HepG2 (cell line): ENCODE results near the gene CTNND2. TPM values are rescaled to one million over a fixed set of nuclear protein-coding genes. Genes with fewer than 3 reads are reported as not detected.

Experiments used
- MEF2D ChIP-seq: sonication (generic); formaldehyde crosslinking; IDR thresholded peaks from 2 replicates; pipeline ENCODE4 v1.5.1; 2020; ENCODE audit warnings: mild to moderate bottlenecking, missing genetic modification reagents
- PCBP1 ChIP-seq: fragments of 200-400 bp; formaldehyde crosslinking; IDR thresholded peaks from 2 replicates; pipeline ENCODE4 v1.6.1; 2017; ENCODE audit warnings: mild to moderate bottlenecking, low read depth, low read length, borderline replicate concordance
- SETDB1 ChIP-seq: sonication (generic); formaldehyde crosslinking; IDR thresholded peaks from 2 replicates; pipeline ENCODE4 v1.5.1; 2020; ENCODE audit warnings: missing genetic modification reagents, mild to moderate bottlenecking, borderline replicate concordance
- SNAPC2 ChIP-seq: sonication (generic); formaldehyde crosslinking; IDR thresholded peaks from 2 replicates; pipeline ENCODE4 v1.8.1; 2022; ENCODE audit warnings: mild to moderate bottlenecking, missing genetic modification reagents
- SNRNP70 ChIP-seq: fragments of 200-400 bp; formaldehyde crosslinking; IDR thresholded peaks from 2 replicates; pipeline ENCODE4 v1.6.1; 2017; ENCODE audit warnings: mild to moderate bottlenecking, low read depth, low read length, moderate library complexity
- TARDBP ChIP-seq: sonication (generic); formaldehyde crosslinking; IDR thresholded peaks from 2 replicates; pipeline ENCODE4 v1.8.0; 2022; ENCODE audit warnings: mild to moderate bottlenecking, missing genetic modification reagents
- ZBTB7A ChIP-seq: sonication (generic); formaldehyde crosslinking; IDR thresholded peaks from 2 replicates; pipeline ENCODE4 v1.8.0; 2022; ENCODE audit warnings: mild to moderate bottlenecking, missing genetic modification reagents
- ZNF124 ChIP-seq: sonication (generic); formaldehyde crosslinking; IDR thresholded peaks from 2 replicates; pipeline ENCODE4 v1.4.0; 2020; ENCODE audit warnings: missing genetic modification reagents
- ZNF24 ChIP-seq: fragments of 450-650 bp; IDR thresholded peaks from 2 replicates; pipeline ENCODE4 v1.6.1; 2017; ENCODE audit warnings: antibody characterized with exemption, mild to moderate bottlenecking
- ZNF441 ChIP-seq: sonication (generic); formaldehyde crosslinking; IDR thresholded peaks from 2 replicates; pipeline ENCODE4 v1.7.0; 2021; ENCODE audit warnings: missing genetic modification reagents, borderline replicate concordance
- ZNF816 ChIP-seq: sonication (generic); formaldehyde crosslinking; IDR thresholded peaks from 2 replicates; pipeline ENCODE4 v1.8.0; 2022; ENCODE audit warnings: missing genetic modification reagents, mild to moderate bottlenecking, borderline replicate concordance
- ZNF850 ChIP-seq: sonication (generic); formaldehyde crosslinking; conservative IDR thresholded peaks from 2 replicates; pipeline ENCODE4 v1.9.0; 2021; ENCODE audit warnings: mild to moderate bottlenecking, missing genetic modification reagents
- polyA plus RNA-seq, 8 experiments: library from polyadenylated mRNA; depleted of rRNA in 3 of 8; stranded (reverse) in 7 of 8; unstranded in 1 of 8; fragments of >200 nt; fragmentation: Illumina TruSeq in 4 of 8; extraction: Trizol in 4 of 8; gene quantifications; 2 replicates each; pipeline versions ENCODE4 v1.2.1 to v1.2.3, GENCODE V29; 2011 to 2016; ENCODE audit warnings: low read depth in 4 of 8, missing spikeins in 1 of 8, mixed read lengths in 1 of 8; ENCODE audit not compliant: insufficient read depth in 1 of 8
- total RNA-seq, 5 experiments: library from RNA; depleted of rRNA; stranded (reverse); fragments of >200 nt; fragmentation: Illumina TruSeq; extraction: Trizol; gene quantifications; 2 replicates each; pipeline ENCODE4 v1.2.3, GENCODE V29; 2016; ENCODE audit warnings: low read depth in 1 of 5
- TF ChIP-seq, protein P1 (sequence below): sonication (generic); formaldehyde crosslinking; IDR thresholded peaks from 2 replicates; pipeline ENCODE4 v1.4.0; 2020; ENCODE audit warnings: missing genetic modification reagents
- TF ChIP-seq, protein P2 (sequence below): sonication (generic); formaldehyde crosslinking; IDR thresholded peaks from 2 replicates; pipeline ENCODE4 v1.4.0; 2020; ENCODE audit warnings: low read depth, mild to moderate bottlenecking, missing genetic modification reagents
- TF ChIP-seq, protein P3 (sequence below): sonication (generic); formaldehyde crosslinking; conservative IDR thresholded peaks from 2 replicates; pipeline ENCODE4 v1.8.1; 2023; ENCODE audit warnings: missing genetic modification reagents
- TF ChIP-seq, protein P4 (sequence below): sonication (generic); formaldehyde crosslinking; IDR thresholded peaks from 2 replicates; pipeline ENCODE4 v1.9.0; 2021; ENCODE audit warnings: missing genetic modification reagents, mild to moderate bottlenecking, borderline replicate concordance
- TF ChIP-seq, protein P5 (sequence below): sonication (generic); formaldehyde crosslinking; IDR thresholded peaks from 2 replicates; pipeline ENCODE4 v1.8.0; 2022; ENCODE audit warnings: mild to moderate bottlenecking, missing genetic modification reagents, borderline replicate concordance
- TF ChIP-seq, protein P6 (sequence below): sonication (generic); formaldehyde crosslinking; IDR thresholded peaks from 2 replicates; pipeline ENCODE4 v1.9.0; 2022; ENCODE audit warnings: missing genetic modification reagents, mild to moderate bottlenecking, borderline replicate concordance

The CTNND2 gene
- total and polyA plus RNA-seq, 2 of the 13 experiments (the other 11 are each of a cell fraction or from before 2014, with no cell fraction given): not detected

DNA sequence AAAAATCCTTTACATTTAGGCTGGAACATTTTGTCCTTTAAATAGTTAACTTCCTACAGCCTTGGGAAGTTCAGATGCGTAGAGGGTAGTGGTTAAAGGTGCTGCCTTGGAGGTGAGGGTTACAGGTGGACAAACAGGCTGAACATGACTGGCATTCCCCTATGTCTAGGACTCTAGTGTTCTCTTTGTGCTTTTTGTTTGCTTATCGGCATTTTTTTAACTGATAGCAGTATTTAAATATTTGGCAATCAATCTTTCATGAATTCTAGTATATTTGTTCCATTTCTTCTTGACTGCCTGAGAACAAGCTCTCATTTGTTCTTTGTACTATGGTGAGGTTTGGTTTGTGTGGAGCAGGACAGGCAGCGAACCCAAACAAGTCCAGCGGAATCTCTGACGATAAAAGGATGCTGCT, 307.6 kb downstream of the CTNND2 start (continued):
- TF ChIP-seq, protein P1, sequence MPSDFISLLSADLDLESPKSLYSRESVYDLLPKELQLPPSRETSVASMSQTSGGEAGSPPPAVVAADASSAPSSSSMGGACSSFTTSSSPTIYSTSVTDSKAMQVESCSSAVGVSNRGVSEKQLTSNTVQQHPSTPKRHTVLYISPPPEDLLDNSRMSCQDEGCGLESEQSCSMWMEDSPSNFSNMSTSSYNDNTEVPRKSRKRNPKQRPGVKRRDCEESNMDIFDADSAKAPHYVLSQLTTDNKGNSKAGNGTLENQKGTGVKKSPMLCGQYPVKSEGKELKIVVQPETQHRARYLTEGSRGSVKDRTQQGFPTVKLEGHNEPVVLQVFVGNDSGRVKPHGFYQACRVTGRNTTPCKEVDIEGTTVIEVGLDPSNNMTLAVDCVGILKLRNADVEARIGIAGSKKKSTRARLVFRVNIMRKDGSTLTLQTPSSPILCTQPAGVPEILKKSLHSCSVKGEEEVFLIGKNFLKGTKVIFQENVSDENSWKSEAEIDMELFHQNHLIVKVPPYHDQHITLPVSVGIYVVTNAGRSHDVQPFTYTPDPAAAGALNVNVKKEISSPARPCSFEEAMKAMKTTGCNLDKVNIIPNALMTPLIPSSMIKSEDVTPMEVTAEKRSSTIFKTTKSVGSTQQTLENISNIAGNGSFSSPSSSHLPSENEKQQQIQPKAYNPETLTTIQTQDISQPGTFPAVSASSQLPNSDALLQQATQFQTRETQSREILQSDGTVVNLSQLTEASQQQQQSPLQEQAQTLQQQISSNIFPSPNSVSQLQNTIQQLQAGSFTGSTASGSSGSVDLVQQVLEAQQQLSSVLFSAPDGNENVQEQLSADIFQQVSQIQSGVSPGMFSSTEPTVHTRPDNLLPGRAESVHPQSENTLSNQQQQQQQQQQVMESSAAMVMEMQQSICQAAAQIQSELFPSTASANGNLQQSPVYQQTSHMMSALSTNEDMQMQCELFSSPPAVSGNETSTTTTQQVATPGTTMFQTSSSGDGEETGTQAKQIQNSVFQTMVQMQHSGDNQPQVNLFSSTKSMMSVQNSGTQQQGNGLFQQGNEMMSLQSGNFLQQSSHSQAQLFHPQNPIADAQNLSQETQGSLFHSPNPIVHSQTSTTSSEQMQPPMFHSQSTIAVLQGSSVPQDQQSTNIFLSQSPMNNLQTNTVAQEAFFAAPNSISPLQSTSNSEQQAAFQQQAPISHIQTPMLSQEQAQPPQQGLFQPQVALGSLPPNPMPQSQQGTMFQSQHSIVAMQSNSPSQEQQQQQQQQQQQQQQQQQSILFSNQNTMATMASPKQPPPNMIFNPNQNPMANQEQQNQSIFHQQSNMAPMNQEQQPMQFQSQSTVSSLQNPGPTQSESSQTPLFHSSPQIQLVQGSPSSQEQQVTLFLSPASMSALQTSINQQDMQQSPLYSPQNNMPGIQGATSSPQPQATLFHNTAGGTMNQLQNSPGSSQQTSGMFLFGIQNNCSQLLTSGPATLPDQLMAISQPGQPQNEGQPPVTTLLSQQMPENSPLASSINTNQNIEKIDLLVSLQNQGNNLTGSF (CRISPR knock-in tag): no peak
- TF ChIP-seq ZNF850 (CRISPR knock-in tag) (no peak), ZBTB7A (CRISPR knock-in tag) (no peak), ZNF24 (no peak), PCBP1 (no peak), SETDB1 (no peak), TARDBP (CRISPR knock-in tag) (peak; percentile 42; the same call in 1 of the 2 replicates), MEF2D (CRISPR knock-in tag) (no peak), SNAPC2 (no peak), ZNF441 (no peak), ZNF124 (CRISPR knock-in tag) (peak; percentile 28; the same call in 1 of the 2 replicates), ZNF816 (CRISPR knock-in tag) (no peak), SNRNP70 (no peak)
- TF ChIP-seq, protein P2, sequence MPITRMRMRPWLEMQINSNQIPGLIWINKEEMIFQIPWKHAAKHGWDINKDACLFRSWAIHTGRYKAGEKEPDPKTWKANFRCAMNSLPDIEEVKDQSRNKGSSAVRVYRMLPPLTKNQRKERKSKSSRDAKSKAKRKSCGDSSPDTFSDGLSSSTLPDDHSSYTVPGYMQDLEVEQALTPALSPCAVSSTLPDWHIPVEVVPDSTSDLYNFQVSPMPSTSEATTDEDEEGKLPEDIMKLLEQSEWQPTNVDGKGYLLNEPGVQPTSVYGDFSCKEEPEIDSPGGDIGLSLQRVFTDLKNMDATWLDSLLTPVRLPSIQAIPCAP (CRISPR knock-in tag): no peak
- TF ChIP-seq, protein P3, sequence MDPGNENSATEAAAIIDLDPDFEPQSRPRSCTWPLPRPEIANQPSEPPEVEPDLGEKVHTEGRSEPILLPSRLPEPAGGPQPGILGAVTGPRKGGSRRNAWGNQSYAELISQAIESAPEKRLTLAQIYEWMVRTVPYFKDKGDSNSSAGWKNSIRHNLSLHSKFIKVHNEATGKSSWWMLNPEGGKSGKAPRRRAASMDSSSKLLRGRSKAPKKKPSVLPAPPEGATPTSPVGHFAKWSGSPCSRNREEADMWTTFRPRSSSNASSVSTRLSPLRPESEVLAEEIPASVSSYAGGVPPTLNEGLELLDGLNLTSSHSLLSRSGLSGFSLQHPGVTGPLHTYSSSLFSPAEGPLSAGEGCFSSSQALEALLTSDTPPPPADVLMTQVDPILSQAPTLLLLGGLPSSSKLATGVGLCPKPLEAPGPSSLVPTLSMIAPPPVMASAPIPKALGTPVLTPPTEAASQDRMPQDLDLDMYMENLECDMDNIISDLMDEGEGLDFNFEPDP (CRISPR knock-in tag): no peak
- TF ChIP-seq, protein P4, sequence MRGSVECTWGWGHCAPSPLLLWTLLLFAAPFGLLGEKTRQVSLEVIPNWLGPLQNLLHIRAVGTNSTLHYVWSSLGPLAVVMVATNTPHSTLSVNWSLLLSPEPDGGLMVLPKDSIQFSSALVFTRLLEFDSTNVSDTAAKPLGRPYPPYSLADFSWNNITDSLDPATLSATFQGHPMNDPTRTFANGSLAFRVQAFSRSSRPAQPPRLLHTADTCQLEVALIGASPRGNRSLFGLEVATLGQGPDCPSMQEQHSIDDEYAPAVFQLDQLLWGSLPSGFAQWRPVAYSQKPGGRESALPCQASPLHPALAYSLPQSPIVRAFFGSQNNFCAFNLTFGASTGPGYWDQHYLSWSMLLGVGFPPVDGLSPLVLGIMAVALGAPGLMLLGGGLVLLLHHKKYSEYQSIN (CRISPR knock-in tag): no peak
- TF ChIP-seq, protein P5, sequence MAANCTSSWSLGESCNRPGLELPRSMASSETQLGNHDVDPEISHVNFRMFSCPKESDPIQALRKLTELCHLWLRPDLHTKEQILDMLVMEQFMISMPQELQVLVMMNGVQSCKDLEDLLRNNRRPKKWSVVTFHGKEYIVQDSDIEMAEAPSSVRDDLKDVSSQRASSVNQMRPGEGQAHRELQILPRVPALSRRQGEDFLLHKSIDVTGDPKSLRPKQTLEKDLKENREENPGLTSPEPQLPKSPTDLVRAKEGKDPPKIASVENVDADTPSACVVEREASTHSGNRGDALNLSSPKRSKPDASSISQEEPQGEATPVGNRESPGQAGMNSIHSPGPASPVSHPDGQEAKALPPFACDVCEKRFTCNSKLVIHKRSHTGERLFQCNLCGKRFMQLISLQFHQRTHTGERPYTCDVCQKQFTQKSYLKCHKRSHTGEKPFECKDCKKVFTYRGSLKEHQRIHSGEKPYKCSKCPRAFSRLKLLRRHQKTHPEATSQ (CRISPR knock-in tag): peak; percentile 66; the same call in 1 of the 2 replicates
- TF ChIP-seq, protein P6, sequence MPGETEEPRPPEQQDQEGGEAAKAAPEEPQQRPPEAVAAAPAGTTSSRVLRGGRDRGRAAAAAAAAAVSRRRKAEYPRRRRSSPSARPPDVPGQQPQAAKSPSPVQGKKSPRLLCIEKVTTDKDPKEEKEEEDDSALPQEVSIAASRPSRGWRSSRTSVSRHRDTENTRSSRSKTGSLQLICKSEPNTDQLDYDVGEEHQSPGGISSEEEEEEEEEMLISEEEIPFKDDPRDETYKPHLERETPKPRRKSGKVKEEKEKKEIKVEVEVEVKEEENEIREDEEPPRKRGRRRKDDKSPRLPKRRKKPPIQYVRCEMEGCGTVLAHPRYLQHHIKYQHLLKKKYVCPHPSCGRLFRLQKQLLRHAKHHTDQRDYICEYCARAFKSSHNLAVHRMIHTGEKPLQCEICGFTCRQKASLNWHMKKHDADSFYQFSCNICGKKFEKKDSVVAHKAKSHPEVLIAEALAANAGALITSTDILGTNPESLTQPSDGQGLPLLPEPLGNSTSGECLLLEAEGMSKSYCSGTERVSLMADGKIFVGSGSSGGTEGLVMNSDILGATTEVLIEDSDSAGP (CRISPR knock-in tag): no peak
